Fibroblast of lung (primary cell): ENCODE measurements around the gene PSRC1.

Source experiments
- EZH2 ChIP-seq: IDR thresholded peaks from 2 replicates; pipeline ENCODE4 v1.5.1; 2012; ENCODE audit warnings: low read length, control low read depth, mild to moderate bottlenecking; ENCODE audit errors: missing control alignments
- TF ChIP-seq, protein P1 (sequence below), 2 donors: IDR thresholded peaks in 1 of 2; conservative IDR thresholded peaks in 1 of 2; 1 replicate in 1 of 2; 2 replicates in 1 of 2; pipeline ENCODE4 v1.5.1; 2011 to 2012; ENCODE audit warnings: low read length in 2 of 2, control low read depth in 1 of 2, inconsistent platforms in 1 of 2, low read depth in 1 of 2, mild to moderate bottlenecking in 1 of 2

DNA sequence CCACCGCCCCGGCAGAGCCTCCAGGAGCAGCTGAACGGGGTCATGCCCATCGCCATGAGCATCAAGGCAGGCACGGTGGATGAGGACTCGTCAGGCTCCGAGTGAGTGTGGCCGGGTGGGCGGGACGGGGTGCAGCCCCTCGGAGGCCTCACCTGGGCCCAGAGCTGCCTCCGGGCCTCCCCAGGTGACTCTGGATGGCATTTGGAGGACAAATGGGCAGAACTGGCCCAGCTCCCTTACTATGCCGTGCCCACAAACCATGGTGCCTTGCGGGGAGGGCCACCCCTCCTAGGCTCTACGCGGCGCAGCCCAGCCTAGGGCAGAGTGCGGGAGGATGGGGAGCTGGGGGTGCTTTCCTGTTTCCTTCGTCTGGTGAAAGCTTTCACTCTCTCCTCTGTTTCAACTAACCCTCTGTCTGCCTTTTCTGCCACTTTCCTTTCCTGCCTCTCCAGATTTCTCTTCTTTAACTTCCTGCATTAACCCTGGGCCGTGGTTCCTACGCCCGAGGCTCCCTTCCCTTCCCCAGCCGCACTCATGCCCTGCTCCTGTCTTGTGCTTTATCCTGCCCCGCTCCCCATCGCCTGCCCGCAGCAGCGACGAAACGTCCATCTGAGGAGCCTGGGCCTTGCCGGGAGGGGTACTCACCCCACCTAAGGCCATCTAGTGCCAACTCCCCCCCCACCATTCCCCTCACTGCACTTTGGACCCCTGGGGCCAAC is 9.2 kb downstream of the PSRC1 start:
- TF ChIP-seq, protein P1, sequence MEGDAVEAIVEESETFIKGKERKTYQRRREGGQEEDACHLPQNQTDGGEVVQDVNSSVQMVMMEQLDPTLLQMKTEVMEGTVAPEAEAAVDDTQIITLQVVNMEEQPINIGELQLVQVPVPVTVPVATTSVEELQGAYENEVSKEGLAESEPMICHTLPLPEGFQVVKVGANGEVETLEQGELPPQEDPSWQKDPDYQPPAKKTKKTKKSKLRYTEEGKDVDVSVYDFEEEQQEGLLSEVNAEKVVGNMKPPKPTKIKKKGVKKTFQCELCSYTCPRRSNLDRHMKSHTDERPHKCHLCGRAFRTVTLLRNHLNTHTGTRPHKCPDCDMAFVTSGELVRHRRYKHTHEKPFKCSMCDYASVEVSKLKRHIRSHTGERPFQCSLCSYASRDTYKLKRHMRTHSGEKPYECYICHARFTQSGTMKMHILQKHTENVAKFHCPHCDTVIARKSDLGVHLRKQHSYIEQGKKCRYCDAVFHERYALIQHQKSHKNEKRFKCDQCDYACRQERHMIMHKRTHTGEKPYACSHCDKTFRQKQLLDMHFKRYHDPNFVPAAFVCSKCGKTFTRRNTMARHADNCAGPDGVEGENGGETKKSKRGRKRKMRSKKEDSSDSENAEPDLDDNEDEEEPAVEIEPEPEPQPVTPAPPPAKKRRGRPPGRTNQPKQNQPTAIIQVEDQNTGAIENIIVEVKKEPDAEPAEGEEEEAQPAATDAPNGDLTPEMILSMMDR (conservative IDR thresholded peaks at IDR 0.05 in 1 of 2, IDR thresholded peaks at IDR 0.05 in 1 of 2; ENCODE audit: low read depth in 1 of 2, low read length in 2 of 2) = no peak
- no peak for TF ChIP-seq EZH2
